Right lobe of liver (tissue), 6 donors: Measurements from ENCODE around the gene AFF2. TPM values are rescaled to one million over a fixed set of nuclear protein-coding genes. Genes with fewer than 3 reads are reported as not detected.

Experiments used
- ATAC-seq, 4 donors: fragments of 200-7000 bp; cut with Tn5 transposase; one replicate each; pipeline ENCODE4 v1.9.1; 2020; ENCODE audit warnings: mild to moderate bottlenecking in 4 of 4, moderate library complexity in 4 of 4
- DNase-seq, 3 donors: peaks; one replicate each; pipeline ENCODE4 v3.0.0-alpha.2; 2020
- H3K27ac ChIP-seq, 3 donors: fragments of 200-600 bp; one replicate each; pipeline ENCODE4 v1.8.0; 2022
- H3K27me3 ChIP-seq, 2 donors: fragments of 200-600 bp; one replicate each; pipeline ENCODE4 v1.8.0; 2022
- H3K36me3 ChIP-seq, 4 donors: fragments of 200-600 bp; sonication (generic) in 1 of 4; one replicate each; pipeline versions ENCODE4 v1.5.1 to v1.8.0; 2017 to 2022; ENCODE audit warnings: control low read depth in 1 of 4
- H3K4me1 ChIP-seq, 4 donors: fragments of 200-600 bp; sonication (generic) in 1 of 4; one replicate each; pipeline versions ENCODE4 v1.5.1 to v1.8.0; 2017 to 2022; ENCODE audit warnings: control low read depth in 1 of 4
- H3K4me3 ChIP-seq, 3 donors: fragments of 200-600 bp; one replicate each; pipeline ENCODE4 v1.8.0; 2022
- H3K9me3 ChIP-seq, 4 donors: fragments of 200-600 bp; sonication (generic) in 1 of 4; one replicate each; pipeline versions ENCODE4 v1.5.1 to v1.8.0; 2017 to 2022; ENCODE audit warnings: control low read depth in 1 of 4
- CTCF ChIP-seq, 4 donors: fragments of 200-600 bp in 3 of 4; fragments of 450-650 bp in 1 of 4; IDR thresholded peaks; one replicate each; pipeline versions ENCODE4 v1.5.1 to v1.8.0; 2016 to 2022; ENCODE audit warnings: antibody characterized with exemption in 4 of 4, mild to moderate bottlenecking in 2 of 4
- POLR2A ChIP-seq: fragments of 450-650 bp; IDR thresholded peaks from one replicate; pipeline ENCODE4 v1.6.1; 2017; ENCODE audit warnings: antibody characterized with exemption, mild to moderate bottlenecking
- WGBS: methylation state at CpG from one replicate; pipeline ENCODE4 v1.1.6; 2018; ENCODE audit warnings: low coverage, low lambda C conversion rate; ENCODE audit not compliant: insufficient coverage; ENCODE audit errors: missing lambda C conversion rate; 5-methylcytosine and 5-hydroxymethylcytosine counted together
- intact Hi-C, 2 donors: fragments of 100-400 bp; cut with DNase I; formaldehyde crosslinking; loops; one replicate each; pipeline versions ENCODE4 v1.11.2 to v1.14.1; 2022
- total RNA-seq, 6 experiments: library from RNA; depleted of rRNA in 2 of 6; stranded (reverse); fragments of >200 nt in 2 of 6; fragmentation: NEBNext Ultra II Directional in 3 of 6; extraction: Animal tissue kit (Norgen Biotek cat#: 25700) in 3 of 6; gene quantifications; one replicate each; pipeline versions ENCODE4 v1.1.0 to v1.2.4, GENCODE V29; 2016 to 2023
- donor health status: DM: no; HTN: yes; CAD: no.
- donor health status: DM: no; HTN: no; CAD: no.
- donor health status: DM: no; HTN: no; CAD: no.
- donor health status: DM: no; HTN: yes; CAD: no.
- donor health status: DM: no; HTN: yes; CAD: no.

Gene AFF2
- total RNA-seq, 6 experiments from 2014 or later, result 0.06 to 1.9 (median 0.15) TPM

DNA sequence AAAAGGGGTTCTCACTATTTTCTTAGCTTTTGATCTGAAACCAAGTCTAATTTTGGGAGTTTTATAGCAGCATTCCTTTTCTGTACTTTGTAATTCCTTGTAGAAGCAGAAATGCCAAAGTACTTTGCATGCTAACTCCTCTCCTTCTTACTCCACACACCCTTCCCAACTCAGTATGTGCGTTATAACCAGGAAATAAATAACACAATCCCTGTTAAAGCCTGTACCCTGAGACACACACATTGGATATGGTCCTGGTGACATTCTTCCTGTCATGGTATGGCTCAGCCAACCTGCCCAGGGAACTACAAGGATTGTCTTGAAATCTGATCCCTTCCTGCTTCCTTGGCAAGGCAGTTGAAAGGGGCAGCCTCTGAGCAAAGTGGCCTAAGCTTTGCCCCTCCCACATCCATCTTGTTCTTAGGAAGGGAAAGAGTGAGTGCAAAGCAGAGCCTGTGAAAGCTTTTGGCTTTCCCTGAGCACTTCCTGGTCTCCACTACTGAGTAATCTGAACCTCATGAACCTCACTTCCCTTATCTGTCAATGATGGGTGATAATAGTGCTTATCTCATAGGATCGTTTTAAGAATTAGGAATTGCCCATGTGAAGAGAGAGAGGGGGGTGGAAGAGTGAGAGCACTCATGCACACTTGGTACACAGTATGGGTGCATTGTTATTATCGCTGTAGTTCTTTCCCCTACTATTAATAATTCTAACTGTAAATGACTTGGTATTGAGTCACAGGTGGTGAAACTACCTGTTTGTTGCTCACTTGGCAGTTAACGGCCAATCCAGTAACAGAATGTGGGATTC is 109.3 kb downstream of the AFF2 start:
- H3K4me1 ChIP-seq, result no peaks in the 10 kb centered on the region
- no peak for TF ChIP-seq POLR2A
- no peak for TF ChIP-seq CTCF (IDR thresholded peaks at IDR 0.05)
- WGBS, result 29% methylated on average over 4 of the region's 4 CpGs
- ATAC-seq (no peak), DNase-seq (no peak)
- intact Hi-C loops, result no loop called here
- no peaks in the 10 kb centered on the region for H3K9me3 ChIP-seq
- no peaks in the 10 kb centered on the region for H3K36me3 ChIP-seq
- no peak overlapping the region for H3K27ac ChIP-seq
- no peak overlapping the region for H3K4me3 ChIP-seq
- H3K27me3 ChIP-seq, result no peaks in the 10 kb centered on the region

- Histone ChIP-seq H3K27ac (no peak overlapping the region), H3K9me3 (no peaks in the 10 kb centered on the region), H3K4me3 (no peak overlapping the region), H3K4me1 (no peaks in the 10 kb centered on the region), H3K27me3 (no peaks in the 10 kb centered on the region), H3K36me3 (no peaks in the 10 kb centered on the region)
- 32% methylated on average over 3 of the region's 3 CpGs for WGBS
- TF ChIP-seq CTCF (IDR thresholded peaks at IDR 0.05) (no peak), POLR2A (no peak)
- no peak for DNase-seq
- intact Hi-C loops, result no loop called here
- no peak for ATAC-seq
Measured at GRCh38 chrX:148610328-148610698, 109.9 kb downstream of the AFF2 start.

GRCh38 chrX:148611993-148612392 is 111.6 kb downstream of the AFF2 start:
- Histone ChIP-seq H3K4me1 (no peaks in the 10 kb centered on the region), H3K36me3 (no peaks in the 10 kb centered on the region), H3K27me3 (no peaks in the 10 kb centered on the region), H3K9me3 (no peaks in the 10 kb centered on the region), H3K27ac (no peak overlapping the region), H3K4me3 (no peak overlapping the region)
- DNase-seq (no peak), ATAC-seq (no peak)
- TF ChIP-seq CTCF (IDR thresholded peaks at IDR 0.05) (no peak), POLR2A (no peak)
- 50% methylated on average over 2 of the region's 2 CpGs for WGBS
- intact Hi-C loops, result no loop called here

GRCh38 chrX:148612431-148612830 is 112.0 kb downstream of the AFF2 start:
- DNase-seq, result no peak
- 37% methylated on average over 2 of the region's 2 CpGs for WGBS
- Histone ChIP-seq H3K27me3 (no peaks in the 10 kb centered on the region), H3K36me3 (no peaks in the 10 kb centered on the region), H3K9me3 (no peaks in the 10 kb centered on the region), H3K4me3 (no peak overlapping the region), H3K27ac (no peak overlapping the region), H3K4me1 (no peaks in the 10 kb centered on the region)
- TF ChIP-seq CTCF (IDR thresholded peaks at IDR 0.05), result no peak
- TF ChIP-seq POLR2A, result no peak
- no peak for ATAC-seq
- intact Hi-C loops, result no loop called here
